Loucy (cell line): ENCODE data around the gene SH2B2.

Source experiments
- H2AFZ ChIP-seq: fragments of 200-600 bp; sonication (generic); 2 replicates; pipeline ENCODE4 v1.6.0; 2016; ENCODE audit warnings: antibody characterized with exemption, mild to moderate bottlenecking, low read length, moderate library complexity
- H3F3A ChIP-seq: fragments of 200-600 bp; 2 replicates; pipeline ENCODE4 v1.6.0; 2016; ENCODE audit warnings: antibody characterized with exemption, low read depth, mild to moderate bottlenecking
- H3K27me3 ChIP-seq: fragments of 200-600 bp; sonication (generic); 2 replicates; pipeline ENCODE4 v1.6.1; 2014; ENCODE audit warnings: low read length, mild to moderate bottlenecking; ENCODE audit not compliant: insufficient read depth, poor library complexity, severe bottlenecking
- H3K36me3 ChIP-seq: fragments of 200-600 bp; sonication (generic); 2 replicates; pipeline ENCODE4 v1.6.1; 2016; ENCODE audit warnings: low read length; ENCODE audit not compliant: insufficient read depth
- H3K4me1 ChIP-seq: fragments of 200-600 bp; sonication (generic); 2 replicates; pipeline ENCODE4 v1.5.1; 2014; ENCODE audit warnings: low read length, mild to moderate bottlenecking; ENCODE audit not compliant: insufficient read depth, poor library complexity, severe bottlenecking
- H3K4me2 ChIP-seq: fragments of 200-600 bp; sonication (generic); 2 replicates; pipeline ENCODE4 v1.6.0; 2014; ENCODE audit warnings: antibody characterized with exemption, low read length, low read depth, mild to moderate bottlenecking; ENCODE audit not compliant: poor library complexity, severe bottlenecking
- H3K4me3 ChIP-seq: fragments of 200-600 bp; sonication (generic); 2 replicates; pipeline ENCODE4 v1.5.1; 2014; ENCODE audit warnings: low read length, mild to moderate bottlenecking, mixed read lengths; ENCODE audit not compliant: poor library complexity, severe bottlenecking
- H3K79me2 ChIP-seq: fragments of 200-600 bp; sonication (generic); 2 replicates; pipeline ENCODE4 v1.6.1; 2014; ENCODE audit warnings: low read length; ENCODE audit not compliant: insufficient read depth
- H3K9ac ChIP-seq: fragments of 200-600 bp; sonication (generic); 2 replicates; pipeline ENCODE4 v1.6.0; 2014; ENCODE audit warnings: mild to moderate bottlenecking, low read depth, low read length, moderate library complexity; ENCODE audit not compliant: poor library complexity, severe bottlenecking
- H3K9me2 ChIP-seq: fragments of 200-600 bp; sonication (generic); replicated peaks from 2 replicates; pipeline ENCODE4 v1.6.1; 2016; ENCODE audit warnings: low read depth, low read length, mixed read lengths
- H3K9me3 ChIP-seq: fragments of 200-600 bp; sonication (generic); 2 replicates; pipeline ENCODE4 v1.6.1; 2014; ENCODE audit warnings: mild to moderate bottlenecking, antibody characterized with exemption, low read length, low read depth; ENCODE audit not compliant: insufficient read depth
- H4K20me1 ChIP-seq: fragments of 200-600 bp; sonication (generic); 2 replicates; pipeline ENCODE4 v1.6.0; 2014; ENCODE audit warnings: antibody characterized with exemption, low read length, mild to moderate bottlenecking; ENCODE audit not compliant: insufficient read depth, poor library complexity, severe bottlenecking
- EZH2phosphoT487 ChIP-seq: fragments of 200-600 bp; IDR thresholded peaks from 2 replicates; pipeline ENCODE4 v1.6.1; 2018; ENCODE audit warnings: antibody characterized with exemption, mild to moderate bottlenecking, moderate library complexity, borderline replicate concordance
- TF ChIP-seq, protein P1 (sequence below): fragments of 200-600 bp; sonication (generic); conservative IDR thresholded peaks from 2 replicates; pipeline ENCODE4 v1.5.1; 2014; ENCODE audit warnings: mild to moderate bottlenecking, antibody characterized with exemption, low read length

The SH2B2 gene

DNA sequence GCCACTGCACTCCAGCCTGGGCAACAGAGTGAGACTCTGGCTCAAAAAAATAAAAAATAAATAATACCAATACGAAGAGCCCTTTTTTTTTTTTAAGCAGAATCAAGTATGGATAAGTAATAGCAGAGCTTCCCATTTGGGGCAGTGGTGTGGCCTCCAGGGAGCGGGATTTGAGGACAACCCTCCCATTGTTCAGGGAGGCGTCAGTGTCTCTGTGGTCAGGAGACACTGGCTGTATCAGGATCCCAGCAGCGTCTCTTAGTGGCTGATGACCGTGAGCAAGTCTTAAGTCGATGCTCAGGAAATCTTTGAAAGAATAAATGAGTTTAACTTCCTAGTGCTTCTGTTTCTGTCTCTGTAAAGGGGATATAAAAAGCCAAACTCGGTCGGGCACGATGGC, 25.2 kb upstream of the SH2B2 start:
- Histone ChIP-seq H3K79me2 (no peaks in the 10 kb centered on the region), H3K36me3 (no peaks in the 10 kb centered on the region), H2AFZ (no peak overlapping the region), H3K9ac (no peak overlapping the region), H3K9me3 (no peaks in the 10 kb centered on the region), H3K9me2 (no peaks in the 10 kb centered on the region), H3K4me3 (no peak overlapping the region), H3K4me2 (no peak overlapping the region), H3K27me3 (no peaks in the 10 kb centered on the region), H4K20me1 (no peaks in the 10 kb centered on the region), H3F3A (no peaks in the 10 kb centered on the region), H3K4me1 (no peaks in the 10 kb centered on the region)
- TF ChIP-seq, protein P1, sequence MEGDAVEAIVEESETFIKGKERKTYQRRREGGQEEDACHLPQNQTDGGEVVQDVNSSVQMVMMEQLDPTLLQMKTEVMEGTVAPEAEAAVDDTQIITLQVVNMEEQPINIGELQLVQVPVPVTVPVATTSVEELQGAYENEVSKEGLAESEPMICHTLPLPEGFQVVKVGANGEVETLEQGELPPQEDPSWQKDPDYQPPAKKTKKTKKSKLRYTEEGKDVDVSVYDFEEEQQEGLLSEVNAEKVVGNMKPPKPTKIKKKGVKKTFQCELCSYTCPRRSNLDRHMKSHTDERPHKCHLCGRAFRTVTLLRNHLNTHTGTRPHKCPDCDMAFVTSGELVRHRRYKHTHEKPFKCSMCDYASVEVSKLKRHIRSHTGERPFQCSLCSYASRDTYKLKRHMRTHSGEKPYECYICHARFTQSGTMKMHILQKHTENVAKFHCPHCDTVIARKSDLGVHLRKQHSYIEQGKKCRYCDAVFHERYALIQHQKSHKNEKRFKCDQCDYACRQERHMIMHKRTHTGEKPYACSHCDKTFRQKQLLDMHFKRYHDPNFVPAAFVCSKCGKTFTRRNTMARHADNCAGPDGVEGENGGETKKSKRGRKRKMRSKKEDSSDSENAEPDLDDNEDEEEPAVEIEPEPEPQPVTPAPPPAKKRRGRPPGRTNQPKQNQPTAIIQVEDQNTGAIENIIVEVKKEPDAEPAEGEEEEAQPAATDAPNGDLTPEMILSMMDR: no peak
- no peak for TF ChIP-seq EZH2phosphoT487

DNA sequence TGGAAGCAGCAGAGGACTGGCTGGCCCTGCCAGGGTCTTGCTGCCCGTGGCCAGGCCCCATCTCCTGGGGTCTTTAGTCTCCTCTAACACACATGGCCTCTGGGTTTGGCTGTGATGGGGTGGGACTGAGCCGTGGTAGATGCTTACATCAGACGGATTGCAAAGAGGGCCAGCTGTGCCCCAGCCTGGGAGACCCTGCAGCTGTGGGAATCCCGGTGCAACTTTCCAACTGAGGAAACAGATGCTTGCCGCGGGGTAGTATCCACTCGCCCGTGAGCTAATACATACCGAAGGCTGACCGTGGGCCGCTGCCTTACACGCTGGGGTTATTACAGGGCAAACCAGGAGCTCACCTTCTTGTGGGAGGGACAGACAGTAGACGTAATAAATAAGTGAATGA, 24.1 kb upstream of the SH2B2 start:
- no peaks in the 10 kb centered on the region for H3K27me3 ChIP-seq
- H3K36me3 ChIP-seq: no peaks in the 10 kb centered on the region
- no peaks in the 10 kb centered on the region for H3K9me3 ChIP-seq
- H4K20me1 ChIP-seq: no peaks in the 10 kb centered on the region
- H3K79me2 ChIP-seq: no peaks in the 10 kb centered on the region
- no peaks in the 10 kb centered on the region for H3F3A ChIP-seq
- no peaks in the 10 kb centered on the region for H3K4me1 ChIP-seq
- no peak overlapping the region for H3K4me2 ChIP-seq
- no peak overlapping the region for H3K9ac ChIP-seq
- no peaks in the 10 kb centered on the region for H3K9me2 ChIP-seq
- no peak overlapping the region for H2AFZ ChIP-seq
- TF ChIP-seq EZH2phosphoT487: no peak
- TF ChIP-seq, protein P1: no peak
- no peak overlapping the region for H3K4me3 ChIP-seq

DNA sequence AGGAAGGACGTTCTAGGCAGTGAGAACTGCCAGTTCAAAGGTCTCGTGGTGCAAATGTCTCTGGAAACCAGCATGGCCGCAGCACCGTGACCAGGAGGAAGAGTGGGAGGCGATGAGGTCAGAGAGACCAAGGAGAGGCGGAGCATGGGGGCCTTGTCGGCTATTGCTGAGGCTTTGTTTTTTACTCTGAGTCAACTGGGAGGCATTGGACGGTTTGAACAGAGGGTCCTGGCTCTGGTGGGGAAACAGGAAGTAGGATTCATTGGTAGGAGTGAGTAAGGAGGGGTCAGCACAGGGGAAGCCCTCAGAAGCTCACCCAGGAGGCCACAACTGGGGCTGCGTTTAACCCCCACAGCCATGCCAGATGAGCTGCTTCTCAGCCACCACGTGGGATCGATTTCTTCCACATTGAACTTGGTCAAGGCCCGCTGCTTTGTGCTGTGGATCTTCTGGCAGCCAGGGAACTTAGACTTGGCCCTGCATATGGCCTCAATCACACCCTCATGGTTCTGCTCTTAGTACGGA, 22.2 kb upstream of the SH2B2 start:
- Histone ChIP-seq H3K4me3 (no peak overlapping the region), H3K9ac (no peak overlapping the region), H3K4me2 (no peak overlapping the region), H4K20me1 (no peaks in the 10 kb centered on the region), H3F3A (no peaks in the 10 kb centered on the region), H3K9me2 (no peaks in the 10 kb centered on the region), H3K27me3 (no peaks in the 10 kb centered on the region), H3K36me3 (no peaks in the 10 kb centered on the region), H3K79me2 (no peaks in the 10 kb centered on the region), H3K9me3 (no peaks in the 10 kb centered on the region), H2AFZ (no peak overlapping the region), H3K4me1 (no peaks in the 10 kb centered on the region)
- TF ChIP-seq, protein P1: no peak
- TF ChIP-seq EZH2phosphoT487: no peak
